GM19240 (cell line): Measurements from ENCODE around the gene NXNL2.

Experiments
- DNase-seq: peaks from one replicate; pipeline ENCODE4 v3.0.0; 2011; ENCODE audit warnings: low spot score; ENCODE audit not compliant: insufficient read length

NXNL2 gene

GRCh38 chr9:88531920-88532698 is 2.9 kb upstream of the NXNL2 start:
- no peak for DNase-seq

- DNase-seq: no peak
Measured at GRCh38 chr9:88533951-88534455, 975 bp upstream of the NXNL2 start.

GRCh38 chr9:88535226-88536022 is 446 bp downstream of the NXNL2 start:
- no peak for DNase-seq

GRCh38 chr9:88536023-88536324 is 996 bp downstream of the NXNL2 start:
- DNase-seq: no peak

- DNase-seq: no peak
Measured at GRCh38 chr9:88536951-88537760, 2.2 kb downstream of the NXNL2 start.

- no peak for DNase-seq
Measured at GRCh38 chr9:88537761-88538091, 2.7 kb downstream of the NXNL2 start.

- no peak for DNase-seq
Measured at GRCh38 chr9:88538311-88539085, 3.5 kb downstream of the NXNL2 start.

GRCh38 chr9:88539246-88539645 is 4.3 kb downstream of the NXNL2 start:
- DNase-seq: no peak

- no peak for DNase-seq
Measured at GRCh38 chr9:88540251-88540763, 5.3 kb downstream of the NXNL2 start.

- DNase-seq: no peak
Measured at GRCh38 chr9:88544245-88544644, 9.3 kb downstream of the NXNL2 start.

- DNase-seq: no peak
Measured at GRCh38 chr9:88551546-88552137, 16.7 kb downstream of the NXNL2 start.

GRCh38 chr9:88553350-88553749 is 18.4 kb downstream of the NXNL2 start:
- DNase-seq: no peak

- DNase-seq: no peak
Measured at GRCh38 chr9:88555268-88555980, 20.4 kb downstream of the NXNL2 start.

GRCh38 chr9:88559661-88560060 is 24.7 kb downstream of the NXNL2 start:
- no peak for DNase-seq

- no peak for DNase-seq
Measured at GRCh38 chr9:88567870-88568269, 32.9 kb downstream of the NXNL2 start.

GRCh38 chr9:88571419-88571818 is 36.4 kb downstream of the NXNL2 start:
- no peak for DNase-seq

GRCh38 chr9:88572684-88573083 is 37.7 kb downstream of the NXNL2 start:
- no peak for DNase-seq

- no peak for DNase-seq
Measured at GRCh38 chr9:88574953-88575352, 40.0 kb downstream of the NXNL2 start.

GRCh38 chr9:88577256-88578120 is 42.5 kb downstream of the NXNL2 start:
- DNase-seq: no peak
